Prostate gland (tissue), 2 donors: ENCODE data around the gene AMFR.

Experiments
- CTCF ChIP-seq, 4 experiments: fragments of 200-600 bp in 2 of 4; fragments of 450-650 bp in 2 of 4; sonication (generic) in 2 of 4; IDR thresholded peaks; 1 replicate in 3 of 4; 2 replicates in 1 of 4; pipeline ENCODE4 v1.5.1; 2016 to 2019; ENCODE audit warnings: antibody characterized with exemption in 4 of 4, mild to moderate bottlenecking in 2 of 4, moderate library complexity in 2 of 4
- POLR2A ChIP-seq: fragments of 450-650 bp; IDR thresholded peaks from one replicate; pipeline ENCODE4 v1.6.1; 2016; ENCODE audit warnings: antibody characterized with exemption, mild to moderate bottlenecking

DNA sequence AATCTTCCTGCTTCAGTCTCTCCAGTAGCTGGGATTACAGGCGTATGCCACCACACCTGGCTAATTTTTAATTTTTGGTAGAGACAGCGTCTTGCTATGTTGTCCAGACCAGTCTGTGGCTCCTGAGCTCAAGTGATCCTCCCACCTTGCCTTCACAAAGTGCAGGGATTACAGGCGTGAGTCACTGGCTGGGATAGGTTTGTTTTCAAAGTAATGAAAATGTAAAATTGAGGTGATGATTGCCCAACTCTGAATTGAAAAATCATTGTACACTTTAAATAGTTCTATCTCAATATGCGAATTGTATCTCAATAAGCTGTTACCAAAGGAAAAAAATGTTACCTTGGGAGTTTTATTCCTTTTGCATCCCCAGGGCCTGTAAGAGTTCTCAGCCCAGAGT is 1.2 kb upstream of the AMFR start:
- TF ChIP-seq CTCF (IDR thresholded peaks at IDR 0.05): no peak
- no peak for TF ChIP-seq POLR2A
